HG02678 (cell line): Measurements from ENCODE around the gene OPRL1.

ENCODE experiments used
- ATAC-seq: cut with Tn5 transposase; IDR thresholded peaks from one replicate; pipeline ENCODE4 v1.9.1; 2021; ENCODE audit warnings: mild to moderate bottlenecking, moderate library complexity; ENCODE audit not compliant: unreplicated experiment

OPRL1 gene

DNA sequence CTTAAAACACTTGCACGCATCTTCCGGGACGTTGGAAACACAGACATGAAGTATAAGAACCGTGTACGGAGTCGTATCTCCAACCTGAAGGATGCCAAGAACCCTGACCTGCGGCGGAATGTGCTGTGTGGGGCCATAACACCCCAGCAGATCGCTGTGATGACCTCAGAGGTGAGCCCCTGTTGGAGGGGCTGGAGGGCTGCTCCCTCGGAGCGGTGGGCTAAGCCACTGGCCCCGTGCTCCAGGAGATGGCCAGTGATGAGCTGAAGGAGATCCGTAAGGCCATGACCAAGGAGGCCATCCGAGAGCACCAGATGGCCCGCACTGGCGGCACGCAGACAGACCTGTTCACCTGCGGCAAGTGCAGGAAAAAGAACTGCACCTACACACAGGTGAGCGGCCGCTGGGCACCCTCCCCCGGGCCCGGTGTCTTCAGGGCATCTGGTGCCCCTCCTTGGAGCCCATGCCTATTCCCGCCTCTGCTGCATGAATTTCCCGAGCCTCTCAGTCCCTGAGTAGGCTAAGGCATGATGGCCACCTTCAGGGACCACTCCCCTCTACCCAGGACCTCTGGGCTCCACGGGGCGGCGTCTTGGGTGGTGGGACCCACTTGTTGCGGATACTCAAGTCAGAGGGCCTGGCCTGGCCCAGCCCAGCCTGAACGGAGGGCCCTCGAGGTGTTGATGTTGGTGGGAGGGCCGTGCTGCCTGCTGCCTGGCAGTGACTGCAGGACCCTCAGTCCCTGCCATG is 9.5 kb upstream of the OPRL1 start:
- no peak for ATAC-seq

DNA sequence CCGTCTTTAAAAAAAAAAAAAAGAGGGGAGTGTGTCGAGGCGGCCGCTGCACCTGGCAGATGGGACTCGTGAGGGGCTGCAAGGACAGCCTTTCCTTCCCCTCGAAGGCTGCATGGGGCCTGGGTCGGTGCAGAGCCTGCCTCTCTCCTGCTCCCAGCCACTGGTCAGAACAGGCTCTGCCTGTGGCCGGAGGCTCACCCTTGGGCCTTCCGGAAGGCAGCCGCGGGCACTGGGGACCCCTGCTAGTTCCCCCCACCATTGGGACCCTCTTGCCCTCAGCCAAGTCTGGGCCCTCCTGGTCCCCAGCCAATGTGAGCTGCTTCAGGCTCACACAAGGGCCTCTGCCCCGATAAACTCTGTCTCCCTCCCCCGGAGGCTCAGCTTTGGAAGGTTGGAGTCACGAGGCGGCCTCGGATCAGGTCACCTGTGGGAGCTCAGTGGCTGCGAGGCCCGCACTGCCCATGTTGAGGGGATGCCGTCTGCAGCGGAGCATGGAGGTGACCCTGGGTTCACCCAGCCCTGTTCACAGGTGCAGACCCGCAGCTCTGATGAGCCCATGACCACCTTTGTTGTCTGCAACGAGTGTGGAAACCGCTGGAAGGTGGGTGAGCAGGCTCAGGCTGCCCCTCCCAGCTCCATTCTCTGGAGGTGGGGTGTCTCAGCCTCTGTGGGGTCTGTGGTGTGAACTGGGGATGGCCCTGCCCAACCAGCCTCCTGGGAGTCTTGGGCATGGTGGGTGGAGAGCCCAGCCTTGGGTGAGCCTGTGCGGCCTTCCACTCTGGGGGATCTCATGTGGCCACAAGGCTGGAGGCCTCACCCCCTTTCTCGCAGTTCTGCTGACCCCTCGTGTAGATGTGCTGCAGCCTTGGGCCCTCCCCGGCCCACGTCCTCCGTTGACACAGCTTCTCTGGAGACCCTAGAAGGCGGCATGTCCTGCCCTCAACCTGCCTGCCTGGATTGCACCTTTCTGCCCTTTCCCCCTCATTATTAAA is 8.2 kb upstream of the OPRL1 start:
- ATAC-seq, result no peak

DNA sequence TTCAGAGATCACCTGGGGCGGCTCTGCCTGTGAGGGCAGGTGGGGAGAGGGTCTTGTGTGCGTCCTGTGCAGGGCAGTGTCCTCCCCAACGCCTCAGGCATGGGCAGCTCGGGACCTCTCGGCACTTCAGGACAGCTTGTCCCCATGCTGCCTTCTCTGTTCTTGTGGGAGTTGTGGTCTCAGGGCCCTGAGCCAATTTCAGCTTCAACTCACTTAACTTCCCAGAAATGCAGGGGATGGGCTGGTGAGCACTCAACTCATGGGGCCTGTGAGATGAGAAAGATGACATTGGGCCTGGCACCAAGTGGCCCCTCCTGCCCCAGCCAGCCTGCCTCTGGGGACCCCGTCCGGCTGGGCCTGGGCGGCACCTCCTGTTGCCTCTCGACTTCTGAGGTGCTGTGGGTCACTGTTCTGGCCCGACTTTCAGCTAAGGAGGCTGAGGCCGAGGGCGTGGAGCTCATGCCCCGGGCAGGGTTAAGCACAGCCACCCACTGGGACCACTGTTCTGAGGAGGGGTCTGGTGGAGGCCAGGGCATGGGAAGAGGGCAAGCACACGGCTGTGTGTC is 7.3 kb upstream of the OPRL1 start:
- no peak for ATAC-seq

DNA sequence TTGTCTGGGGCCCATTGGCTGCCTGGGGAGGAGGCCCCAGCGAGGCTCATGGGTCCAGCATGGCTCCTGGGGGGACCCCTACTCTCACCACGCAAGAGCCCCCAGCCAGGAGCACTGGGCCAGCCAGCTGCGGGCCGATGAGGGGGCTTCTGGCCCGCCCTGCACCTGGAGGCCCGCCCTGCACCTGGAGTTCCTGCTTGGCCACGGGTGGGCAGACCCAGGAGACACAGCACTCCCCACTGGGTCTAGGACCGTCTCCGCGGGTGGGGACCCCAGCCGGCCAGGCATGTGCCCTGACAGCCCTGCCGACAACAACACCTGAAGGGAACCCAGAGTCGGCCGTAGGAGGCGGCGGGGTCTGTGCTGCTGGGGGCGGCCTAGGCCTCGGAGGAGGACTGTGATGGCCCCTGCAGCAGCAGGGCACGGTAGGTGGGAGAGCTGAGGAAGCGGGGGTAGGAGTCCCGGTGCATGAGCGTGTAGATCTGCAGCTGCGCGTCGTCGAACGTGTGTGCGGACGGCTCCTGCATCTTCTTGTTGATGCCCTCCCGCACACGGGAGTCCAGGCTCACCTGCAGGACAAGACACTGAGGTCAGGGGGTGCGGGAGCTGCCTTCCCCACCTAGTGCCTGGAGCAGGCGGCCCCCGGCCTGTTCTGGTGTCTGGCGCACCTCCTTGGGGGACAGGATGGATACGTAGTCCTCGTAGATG is 6.3 kb upstream of the OPRL1 start:
- ATAC-seq, result no peak

DNA sequence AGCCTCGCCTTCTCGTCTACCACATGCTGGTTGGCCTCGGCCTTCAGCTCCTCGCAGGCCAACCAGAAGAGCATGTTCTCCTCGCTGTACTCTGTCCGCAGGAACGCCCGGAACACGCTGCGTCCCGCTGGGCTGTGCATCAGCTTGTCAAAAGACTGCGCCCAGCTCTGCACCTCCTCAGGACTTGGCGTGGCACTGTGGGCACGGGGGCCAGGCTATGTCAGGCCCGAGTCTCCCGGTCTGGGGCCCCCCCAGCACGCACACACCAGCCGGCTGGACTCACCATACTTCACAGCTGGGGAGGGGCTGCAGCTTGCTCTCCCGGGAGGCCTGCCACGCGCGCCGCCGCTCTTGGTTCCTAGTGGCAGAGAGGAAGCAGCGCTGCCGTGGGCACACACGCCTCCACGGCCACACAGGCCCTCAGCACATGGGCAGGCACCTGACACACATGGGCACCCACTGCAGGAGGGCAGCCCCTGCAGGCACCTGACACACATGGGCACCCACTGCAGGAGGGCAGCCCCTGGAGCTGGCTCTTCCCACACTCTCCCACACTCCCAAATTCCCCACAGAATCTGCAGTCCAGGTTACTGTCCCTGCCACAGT is 5.6 kb upstream of the OPRL1 start:
- ATAC-seq, result no peak

DNA sequence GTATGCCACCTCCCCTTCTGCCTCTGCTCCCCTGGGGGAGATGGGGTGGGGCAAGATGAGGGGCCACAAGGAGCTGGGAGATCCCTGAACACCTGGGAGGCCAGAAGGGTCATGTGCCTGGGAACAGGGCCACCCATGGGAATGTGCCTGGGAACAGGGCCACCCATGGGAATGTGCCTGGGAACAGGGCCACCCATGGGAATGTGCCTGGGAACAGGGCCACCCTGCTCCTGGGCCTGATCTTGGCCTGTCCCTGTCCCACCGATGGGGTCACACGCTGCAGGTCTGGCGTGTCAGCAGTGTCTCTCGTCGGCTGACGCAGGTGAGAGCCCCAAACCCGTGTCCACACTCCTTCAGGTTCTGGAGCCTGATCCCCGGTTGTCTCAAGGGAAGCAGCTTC is 4.9 kb upstream of the OPRL1 start:
- ATAC-seq, result no peak

DNA sequence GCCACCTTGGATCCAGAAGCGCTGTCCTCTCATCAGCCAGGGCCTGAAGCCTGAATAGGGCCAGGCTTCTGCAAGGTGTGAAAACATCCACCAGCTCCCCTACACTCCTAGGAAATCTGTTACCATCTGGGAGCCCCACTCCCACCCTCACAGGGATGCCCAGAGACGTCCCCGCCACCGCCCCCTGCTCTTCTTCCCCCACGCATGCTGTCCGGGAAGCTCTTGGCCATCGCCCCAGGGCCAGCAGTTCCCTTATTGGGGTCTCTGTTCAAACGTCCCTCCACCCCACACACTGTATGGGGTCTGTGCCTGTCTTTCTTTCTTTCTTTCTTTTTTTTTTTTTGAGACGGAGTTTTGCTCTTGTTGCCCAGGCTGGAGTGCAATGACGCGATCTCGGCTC is 4.3 kb upstream of the OPRL1 start:
- ATAC-seq, result no peak

DNA sequence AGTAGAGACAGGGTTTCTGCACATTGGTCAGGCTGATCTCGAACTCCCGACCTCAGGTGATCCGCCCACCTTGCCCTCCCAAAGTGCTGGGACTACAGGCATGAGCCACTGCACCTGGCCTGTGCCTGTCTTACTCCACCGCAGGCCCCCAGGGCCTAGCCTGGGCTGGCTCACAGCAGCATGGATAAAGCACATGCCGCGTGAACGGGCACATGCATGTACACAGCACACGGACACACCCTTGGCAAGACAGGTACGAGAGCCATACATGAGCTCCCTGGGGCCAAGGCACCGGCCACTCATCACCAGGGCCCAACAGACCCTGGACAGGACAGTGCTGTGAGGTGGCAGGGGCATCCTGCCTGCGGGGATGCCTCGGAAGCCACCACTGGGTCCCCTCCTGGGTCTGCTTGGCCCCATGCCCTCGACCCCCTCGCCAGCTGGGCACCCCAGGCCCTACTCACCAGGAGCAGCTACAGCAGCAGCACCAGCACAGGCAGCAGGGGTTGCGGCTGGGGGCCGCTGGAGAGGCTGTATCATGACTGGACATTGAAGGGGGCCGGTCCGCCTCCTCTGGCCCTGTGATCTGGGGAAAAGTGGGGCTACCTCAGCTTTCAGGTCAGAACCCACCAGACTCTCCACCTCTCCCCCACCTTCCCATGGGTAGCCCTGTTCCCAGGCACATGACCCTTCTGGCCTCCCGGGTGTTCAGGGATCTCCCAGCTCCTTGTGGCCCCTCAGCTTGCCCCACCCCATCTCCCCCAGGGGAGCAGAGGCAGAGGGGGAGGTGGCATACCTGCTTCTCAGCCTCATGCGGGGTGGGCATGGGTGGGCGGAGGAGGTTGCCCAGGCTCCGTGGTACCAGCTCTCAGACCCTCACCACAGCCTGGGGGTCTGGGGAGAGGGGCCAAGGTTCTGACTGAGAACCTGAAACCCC is 3.6 kb upstream of the OPRL1 start:
- no peak for ATAC-seq

DNA sequence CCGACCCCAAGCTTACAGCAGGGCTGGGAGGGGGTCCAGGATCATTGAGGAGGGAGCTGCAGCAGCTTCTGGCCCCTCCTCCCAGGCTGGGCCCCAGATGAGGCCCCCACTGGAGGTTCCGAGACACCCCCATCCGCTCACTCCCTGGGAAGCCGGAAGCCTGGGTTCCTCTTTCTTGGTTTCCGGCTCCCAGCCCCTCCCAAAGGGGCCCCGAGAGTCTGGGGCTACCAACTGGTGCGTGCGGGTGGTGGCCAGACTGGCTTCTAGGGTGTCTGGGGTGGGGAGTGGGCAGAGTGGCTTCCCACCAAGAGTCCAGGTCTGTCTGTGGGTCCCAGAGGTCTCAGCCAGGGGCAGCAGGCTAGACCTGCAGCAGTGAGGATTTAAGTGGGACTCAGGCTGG is 2.8 kb upstream of the OPRL1 start:
- no peak for ATAC-seq

DNA sequence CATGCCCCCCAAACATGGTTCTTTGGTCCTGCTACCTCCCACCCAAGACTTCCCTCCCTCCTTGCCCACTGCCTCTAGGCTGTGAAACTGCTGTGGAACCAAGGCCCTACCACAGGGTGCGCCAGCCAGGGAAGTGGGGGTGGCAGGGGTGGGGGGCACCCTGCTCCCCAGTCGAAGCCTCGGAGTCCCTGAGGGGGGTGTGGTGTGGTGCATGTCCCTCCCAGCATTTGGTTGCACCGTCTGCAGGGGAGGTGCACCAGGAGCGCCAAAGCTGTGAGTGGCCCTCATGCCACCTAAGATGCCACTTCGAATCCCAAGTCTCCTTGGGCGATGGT is 2.4 kb upstream of the OPRL1 start:
- ATAC-seq, result no peak

DNA sequence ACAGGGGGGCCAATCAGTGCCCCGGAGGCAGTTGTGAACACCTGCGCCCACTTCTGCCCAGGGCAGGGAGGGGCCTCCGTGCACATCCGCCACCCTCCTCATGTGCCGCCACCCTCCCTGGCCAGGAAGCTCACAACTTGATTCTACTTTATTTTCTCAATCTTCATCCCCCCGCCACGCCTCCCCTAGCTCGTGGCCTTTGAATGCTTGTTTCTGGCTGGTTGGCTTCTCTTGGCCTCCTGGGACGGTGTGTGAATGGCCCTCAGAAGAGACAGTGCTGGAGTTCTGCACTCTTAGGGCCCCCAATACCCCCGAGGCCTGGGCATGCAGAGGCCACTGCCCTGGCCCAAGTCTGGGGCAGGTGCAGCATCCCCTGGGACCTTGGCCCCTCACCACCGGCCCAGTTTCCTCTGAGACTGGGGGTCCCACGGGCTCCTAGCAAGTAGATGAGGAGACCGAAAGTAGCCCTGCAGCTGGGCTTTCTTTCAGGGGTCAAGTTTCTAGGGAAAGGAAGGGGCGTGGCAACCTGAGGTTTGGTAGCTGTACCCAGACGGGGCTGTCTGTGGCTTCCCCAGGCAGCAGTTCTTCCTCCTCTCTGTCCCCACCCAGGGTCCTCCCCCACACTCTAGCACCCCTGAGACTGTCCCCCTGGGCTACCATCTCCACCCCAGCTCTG is 1.9 kb upstream of the OPRL1 start:
- ATAC-seq, result no peak

DNA sequence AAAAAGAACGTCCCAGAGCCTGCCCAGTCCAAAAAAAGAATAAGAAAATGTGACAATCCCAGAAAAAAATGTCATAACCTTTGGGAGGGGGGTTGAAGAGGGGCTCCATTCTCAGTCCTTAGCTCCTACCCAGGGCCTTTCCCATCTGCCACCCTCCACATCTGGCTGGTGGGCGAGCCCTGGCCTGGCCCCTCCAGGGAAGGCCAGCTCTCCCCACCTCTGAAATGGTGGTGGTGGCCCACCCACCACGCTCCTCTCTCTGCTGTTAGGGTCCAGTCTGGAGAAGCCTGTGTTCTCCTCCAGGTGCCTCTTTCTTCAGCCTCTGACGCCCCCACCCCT is 979 bp upstream of the OPRL1 start:
- ATAC-seq, result no peak

DNA sequence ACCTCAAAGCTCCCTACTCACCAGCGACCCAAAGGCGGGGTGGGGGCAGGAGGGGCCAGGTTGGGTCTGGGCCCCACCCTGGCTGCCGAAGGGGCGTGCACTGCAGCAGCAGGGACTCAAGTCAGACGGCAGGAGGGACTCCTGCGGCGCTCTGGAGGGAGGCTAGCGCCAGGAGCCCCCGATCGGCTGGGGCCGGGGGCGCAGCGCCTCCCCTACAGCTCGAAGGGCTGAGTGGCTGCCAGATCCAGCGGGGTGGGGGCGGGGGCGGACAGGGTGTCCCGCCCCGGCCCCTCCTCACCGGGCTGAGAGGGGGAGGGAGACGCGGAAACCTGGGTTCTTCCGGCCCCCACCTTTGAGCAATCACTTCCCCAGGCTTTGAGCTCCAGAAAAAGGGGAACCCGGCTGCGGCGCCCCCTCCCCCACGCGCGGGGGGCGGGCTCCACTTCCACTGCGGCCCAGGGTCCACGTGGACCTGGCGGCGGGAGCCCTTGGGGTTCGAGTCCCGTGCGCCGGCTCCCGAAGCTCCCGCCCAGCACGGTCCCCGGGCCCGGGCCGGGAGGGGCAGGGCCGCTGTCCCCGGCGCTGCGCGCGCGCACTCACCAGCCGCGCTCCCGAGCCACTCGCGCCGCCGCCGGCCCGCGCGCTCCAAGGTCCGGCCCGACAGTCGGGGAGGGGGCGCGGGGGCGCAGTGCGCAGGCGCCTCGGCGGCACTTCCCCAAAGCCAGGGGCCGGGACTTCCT is 439 bp upstream of the OPRL1 start, which contains the start of gene RGS19:
TSS of gene RGS19 (minus strand) at position 246 of the 740 bp plus-strand sequence. CDS start 2,632 bp downstream, outside the sequence.
- ATAC-seq, result peak; percentile 38

DNA sequence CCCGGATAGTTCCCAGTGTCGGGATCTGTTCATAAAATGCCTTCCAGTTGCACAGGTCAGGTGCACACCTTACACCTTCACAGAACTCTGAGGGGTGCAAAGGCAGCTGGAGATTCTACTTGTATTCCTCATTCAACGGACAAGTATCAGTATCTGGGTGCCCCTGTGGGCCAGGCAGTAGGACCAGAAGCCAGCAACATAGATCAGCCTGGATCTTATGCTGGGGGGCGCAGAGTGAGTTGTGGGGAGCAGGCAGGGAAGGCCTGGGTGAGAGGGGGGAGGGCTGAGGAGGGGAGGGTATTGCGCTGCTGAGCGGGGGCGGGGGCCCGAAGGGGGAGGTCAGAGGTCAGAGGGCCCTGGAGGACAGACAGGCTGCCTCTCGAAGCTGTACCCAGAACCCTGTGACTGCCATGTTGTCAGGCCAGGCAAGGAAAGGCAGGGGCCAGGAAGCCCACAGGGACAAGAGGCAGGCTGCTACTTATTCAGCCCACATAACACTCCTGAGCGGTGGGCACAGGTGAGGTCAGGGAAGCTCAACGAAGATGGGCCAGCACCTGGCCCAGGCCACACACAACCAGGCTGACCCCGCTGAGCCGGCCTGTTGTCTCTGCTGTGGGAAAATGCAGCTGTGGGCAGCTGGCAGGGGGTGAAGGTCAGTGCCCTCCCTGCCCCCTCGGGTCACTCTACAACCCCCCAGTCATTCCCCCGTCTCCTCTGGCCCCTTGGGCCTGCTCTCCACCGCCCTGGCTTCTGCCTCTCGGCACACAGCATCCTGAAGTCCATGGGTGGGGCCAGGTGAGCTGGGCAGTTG is 1.1 kb downstream of the OPRL1 start:
- no peak for ATAC-seq

DNA sequence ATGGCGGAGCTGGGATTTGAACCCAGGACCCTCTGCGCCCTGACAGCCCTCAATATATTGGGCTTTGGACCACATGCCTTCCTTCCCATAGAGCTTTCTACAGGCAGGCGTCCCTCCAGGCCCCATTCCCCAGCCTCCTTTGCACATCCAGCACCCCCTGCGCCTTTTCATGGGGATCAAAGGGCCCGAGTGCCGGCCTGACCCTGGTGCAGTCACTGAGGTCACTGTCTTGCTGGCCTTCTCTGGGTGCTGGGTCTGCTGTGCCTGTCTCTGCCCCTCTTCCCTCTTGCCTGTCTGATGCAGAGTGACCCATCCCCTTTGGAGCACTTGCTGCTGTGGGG is 1.7 kb downstream of the OPRL1 start:
- ATAC-seq, result no peak

DNA sequence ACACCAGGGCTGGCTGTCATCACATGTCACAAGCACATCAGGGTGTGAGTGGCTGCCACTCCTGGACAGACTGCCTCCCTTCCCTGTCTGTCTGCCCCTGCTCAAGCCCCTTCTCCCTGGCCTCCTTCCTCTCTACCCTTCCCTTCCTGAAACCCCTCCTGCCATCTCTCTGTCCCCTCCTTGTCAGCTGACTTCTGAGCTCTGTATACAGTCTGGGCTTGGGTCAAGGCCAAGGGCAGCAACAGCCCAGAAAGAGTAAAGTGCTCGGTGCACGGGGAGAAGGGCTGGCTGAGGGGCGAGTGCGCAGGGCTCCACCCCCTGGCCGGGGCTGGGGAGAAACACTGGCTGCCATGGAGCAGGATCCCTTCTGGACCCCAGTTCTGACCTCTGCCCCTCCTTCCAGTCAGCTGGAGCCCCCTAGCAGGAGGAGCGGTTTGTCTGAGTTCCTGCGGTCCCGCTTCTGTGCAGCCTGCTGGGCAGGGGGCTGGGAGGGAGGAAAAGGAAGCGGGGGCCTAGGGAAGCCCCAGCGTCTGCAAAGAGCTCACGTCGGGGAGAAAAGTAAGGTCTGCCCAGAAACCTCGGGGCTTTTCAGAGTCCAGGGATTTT is 2.3 kb downstream of the OPRL1 start:
- no peak for ATAC-seq

DNA sequence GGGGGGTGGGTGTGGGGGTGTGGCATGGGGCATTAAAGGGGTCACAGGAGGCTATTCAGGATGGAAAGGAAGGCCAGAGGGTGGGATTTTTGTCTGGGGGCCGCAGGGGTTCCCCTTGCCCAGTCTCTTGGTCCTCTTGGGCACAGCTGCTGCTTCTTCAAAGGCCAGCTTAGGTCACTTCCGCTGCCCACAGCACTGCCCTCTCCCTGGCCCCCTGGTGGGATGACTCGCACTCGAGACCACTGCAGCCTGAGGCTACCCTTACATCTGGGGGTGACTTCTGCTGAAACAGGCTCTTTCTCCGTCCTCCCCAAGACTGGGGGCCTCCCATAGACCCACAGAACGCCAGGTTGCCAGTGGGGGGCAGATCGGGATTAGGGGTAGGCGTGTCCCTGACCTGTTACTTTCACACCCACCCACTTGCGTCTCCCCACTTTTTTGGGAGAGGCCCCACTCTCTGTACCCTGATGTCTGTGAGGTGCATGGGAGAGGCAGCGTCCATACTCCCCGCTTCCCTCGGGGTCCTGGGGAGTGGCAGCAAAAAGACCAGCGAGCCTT is 3.0 kb downstream of the OPRL1 start:
- ATAC-seq, result no peak
